Tibial nerve (tissue), 4 donors: ENCODE measurements around the gene SPRED3.

Experiments
- EP300 ChIP-seq, 2 donors: sonication (generic); formaldehyde crosslinking; IDR thresholded peaks; one replicate each; pipeline ENCODE4 v1.6.1; 2017; ENCODE audit warnings: antibody characterized with exemption in 2 of 2, mild to moderate bottlenecking in 1 of 2
- POLR2A ChIP-seq, 2 donors: fragments of 450-650 bp; IDR thresholded peaks; one replicate each; pipeline ENCODE4 v1.6.1; 2017; ENCODE audit warnings: antibody characterized with exemption in 2 of 2, mild to moderate bottlenecking in 2 of 2, moderate library complexity in 2 of 2
- TF ChIP-seq, protein P1 (sequence below), 5 experiments: fragments of 200-600 bp in 3 of 5; fragments of 450-650 bp in 2 of 5; sonication (generic) in 3 of 5; IDR thresholded peaks; one replicate each; pipeline ENCODE4 v1.5.1; 2016 to 2019; ENCODE audit warnings: antibody characterized with exemption in 5 of 5, mild to moderate bottlenecking in 3 of 5, moderate library complexity in 2 of 5

DNA sequence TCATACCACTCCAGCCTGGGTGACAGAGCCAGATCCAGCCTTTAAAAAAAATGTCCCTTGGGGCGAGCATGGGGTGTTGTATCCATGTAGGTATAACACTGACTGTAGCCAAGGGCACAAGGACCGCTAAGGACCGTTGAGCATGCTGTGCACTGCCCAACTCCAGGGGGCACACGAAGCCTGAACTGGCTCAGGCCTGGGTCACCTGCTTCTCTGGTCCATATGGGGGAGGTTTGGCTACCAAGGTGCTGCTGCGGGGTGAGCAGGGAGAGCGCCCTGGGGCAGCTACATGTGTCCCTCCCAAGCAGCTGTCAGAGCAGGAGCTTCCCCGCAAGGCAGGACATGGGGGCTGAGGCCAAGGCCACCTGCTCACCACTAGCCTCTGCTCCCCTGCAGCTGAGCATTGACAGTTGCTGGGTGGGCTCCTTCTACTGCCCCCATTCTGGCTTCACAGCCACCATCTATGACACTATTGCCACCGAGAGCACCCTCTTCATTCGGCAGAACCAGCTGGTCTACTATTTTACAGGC, 36.6 kb upstream of the SPRED3 start:
- TF ChIP-seq, protein P1, sequence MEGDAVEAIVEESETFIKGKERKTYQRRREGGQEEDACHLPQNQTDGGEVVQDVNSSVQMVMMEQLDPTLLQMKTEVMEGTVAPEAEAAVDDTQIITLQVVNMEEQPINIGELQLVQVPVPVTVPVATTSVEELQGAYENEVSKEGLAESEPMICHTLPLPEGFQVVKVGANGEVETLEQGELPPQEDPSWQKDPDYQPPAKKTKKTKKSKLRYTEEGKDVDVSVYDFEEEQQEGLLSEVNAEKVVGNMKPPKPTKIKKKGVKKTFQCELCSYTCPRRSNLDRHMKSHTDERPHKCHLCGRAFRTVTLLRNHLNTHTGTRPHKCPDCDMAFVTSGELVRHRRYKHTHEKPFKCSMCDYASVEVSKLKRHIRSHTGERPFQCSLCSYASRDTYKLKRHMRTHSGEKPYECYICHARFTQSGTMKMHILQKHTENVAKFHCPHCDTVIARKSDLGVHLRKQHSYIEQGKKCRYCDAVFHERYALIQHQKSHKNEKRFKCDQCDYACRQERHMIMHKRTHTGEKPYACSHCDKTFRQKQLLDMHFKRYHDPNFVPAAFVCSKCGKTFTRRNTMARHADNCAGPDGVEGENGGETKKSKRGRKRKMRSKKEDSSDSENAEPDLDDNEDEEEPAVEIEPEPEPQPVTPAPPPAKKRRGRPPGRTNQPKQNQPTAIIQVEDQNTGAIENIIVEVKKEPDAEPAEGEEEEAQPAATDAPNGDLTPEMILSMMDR (IDR thresholded peaks at IDR 0.05), result no peak
- TF ChIP-seq EP300 (IDR thresholded peaks at IDR 0.05), result no peak
- no peak for TF ChIP-seq POLR2A (IDR thresholded peaks at IDR 0.05)
